Measurements from ENCODE around the gene IL4R.

IL4R gene

DNA sequence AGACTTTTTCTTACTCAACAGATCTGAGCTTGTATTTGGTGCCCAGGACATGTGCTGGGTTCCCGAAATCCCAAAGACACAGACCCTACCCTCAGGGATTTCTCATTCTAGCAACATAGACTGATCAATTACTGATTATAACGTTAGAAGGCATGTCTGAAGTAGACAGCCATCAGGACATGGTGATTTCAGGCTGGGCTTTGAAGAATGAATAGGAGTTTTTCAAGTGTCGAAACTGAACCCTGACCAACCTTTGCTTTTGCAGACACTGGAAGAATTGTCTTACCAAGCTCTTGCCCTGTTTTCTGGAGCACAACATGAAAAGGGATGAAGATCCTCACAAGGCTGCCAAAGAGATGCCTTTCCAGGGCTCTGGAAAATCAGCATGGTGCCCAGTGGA is 48.2 kb downstream of the IL4R start:
- no peak for DNase-seq (ENCODE audit: low read depth)
- TF ChIP-seq, protein P1, sequence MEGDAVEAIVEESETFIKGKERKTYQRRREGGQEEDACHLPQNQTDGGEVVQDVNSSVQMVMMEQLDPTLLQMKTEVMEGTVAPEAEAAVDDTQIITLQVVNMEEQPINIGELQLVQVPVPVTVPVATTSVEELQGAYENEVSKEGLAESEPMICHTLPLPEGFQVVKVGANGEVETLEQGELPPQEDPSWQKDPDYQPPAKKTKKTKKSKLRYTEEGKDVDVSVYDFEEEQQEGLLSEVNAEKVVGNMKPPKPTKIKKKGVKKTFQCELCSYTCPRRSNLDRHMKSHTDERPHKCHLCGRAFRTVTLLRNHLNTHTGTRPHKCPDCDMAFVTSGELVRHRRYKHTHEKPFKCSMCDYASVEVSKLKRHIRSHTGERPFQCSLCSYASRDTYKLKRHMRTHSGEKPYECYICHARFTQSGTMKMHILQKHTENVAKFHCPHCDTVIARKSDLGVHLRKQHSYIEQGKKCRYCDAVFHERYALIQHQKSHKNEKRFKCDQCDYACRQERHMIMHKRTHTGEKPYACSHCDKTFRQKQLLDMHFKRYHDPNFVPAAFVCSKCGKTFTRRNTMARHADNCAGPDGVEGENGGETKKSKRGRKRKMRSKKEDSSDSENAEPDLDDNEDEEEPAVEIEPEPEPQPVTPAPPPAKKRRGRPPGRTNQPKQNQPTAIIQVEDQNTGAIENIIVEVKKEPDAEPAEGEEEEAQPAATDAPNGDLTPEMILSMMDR (IDR thresholded peaks at IDR 0.05; ENCODE audit: low read depth, low read length, missing control alignments), result no peak

DNA sequence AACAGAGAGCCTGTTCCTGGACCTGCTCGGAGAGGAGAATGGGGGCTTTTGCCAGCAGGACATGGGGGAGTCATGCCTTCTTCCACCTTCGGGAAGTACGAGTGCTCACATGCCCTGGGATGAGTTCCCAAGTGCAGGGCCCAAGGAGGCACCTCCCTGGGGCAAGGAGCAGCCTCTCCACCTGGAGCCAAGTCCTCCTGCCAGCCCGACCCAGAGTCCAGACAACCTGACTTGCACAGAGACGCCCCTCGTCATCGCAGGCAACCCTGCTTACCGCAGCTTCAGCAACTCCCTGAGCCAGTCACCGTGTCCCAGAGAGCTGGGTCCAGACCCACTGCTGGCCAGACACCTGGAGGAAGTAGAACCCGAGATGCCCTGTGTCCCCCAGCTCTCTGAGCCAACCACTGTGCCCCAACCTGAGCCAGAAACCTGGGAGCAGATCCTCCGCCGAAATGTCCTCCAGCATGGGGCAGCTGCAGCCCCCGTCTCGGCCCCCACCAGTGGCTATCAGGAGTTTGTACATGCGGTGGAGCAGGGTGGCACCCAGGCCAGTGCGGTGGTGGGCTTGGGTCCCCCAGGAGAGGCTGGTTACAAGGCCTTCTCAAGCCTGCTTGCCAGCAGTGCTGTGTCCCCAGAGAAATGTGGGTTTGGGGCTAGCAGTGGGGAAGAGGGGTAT is 48.9 kb downstream of the IL4R start:
- H3K4me3 ChIP-seq (ENCODE audit: low read depth, low read length), result no peak overlapping the region
- DNase-seq (ENCODE audit: low read depth), result no peak
- TF ChIP-seq, protein P1 (IDR thresholded peaks at IDR 0.05; ENCODE audit: low read depth, low read length, missing control alignments), result no peak

More for the DNA sequence above, 48.2 kb downstream of the IL4R start:
- no peak overlapping the region for H3K4me3 ChIP-seq (ENCODE audit: low read depth, low read length)

DNA sequence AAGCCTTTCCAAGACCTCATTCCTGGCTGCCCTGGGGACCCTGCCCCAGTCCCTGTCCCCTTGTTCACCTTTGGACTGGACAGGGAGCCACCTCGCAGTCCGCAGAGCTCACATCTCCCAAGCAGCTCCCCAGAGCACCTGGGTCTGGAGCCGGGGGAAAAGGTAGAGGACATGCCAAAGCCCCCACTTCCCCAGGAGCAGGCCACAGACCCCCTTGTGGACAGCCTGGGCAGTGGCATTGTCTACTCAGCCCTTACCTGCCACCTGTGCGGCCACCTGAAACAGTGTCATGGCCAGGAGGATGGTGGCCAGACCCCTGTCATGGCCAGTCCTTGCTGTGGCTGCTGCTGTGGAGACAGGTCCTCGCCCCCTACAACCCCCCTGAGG is 49.5 kb downstream of the IL4R start:
- H3K4me3 ChIP-seq (ENCODE audit: low read depth, low read length), result no peak overlapping the region
- TF ChIP-seq, protein P1 (IDR thresholded peaks at IDR 0.05; ENCODE audit: low read depth, low read length, missing control alignments), result no peak
- DNase-seq (ENCODE audit: low read depth), result no peak

DNA sequence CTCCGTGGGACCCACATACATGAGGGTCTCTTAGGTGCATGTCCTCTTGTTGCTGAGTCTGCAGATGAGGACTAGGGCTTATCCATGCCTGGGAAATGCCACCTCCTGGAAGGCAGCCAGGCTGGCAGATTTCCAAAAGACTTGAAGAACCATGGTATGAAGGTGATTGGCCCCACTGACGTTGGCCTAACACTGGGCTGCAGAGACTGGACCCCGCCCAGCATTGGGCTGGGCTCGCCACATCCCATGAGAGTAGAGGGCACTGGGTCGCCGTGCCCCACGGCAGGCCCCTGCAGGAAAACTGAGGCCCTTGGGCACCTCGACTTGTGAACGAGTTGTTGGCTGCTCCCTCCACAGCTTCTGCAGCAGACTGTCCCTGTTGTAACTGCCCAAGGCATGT is 50.0 kb downstream of the IL4R start:
- DNase-seq (ENCODE audit: low read depth), result no peak
- TF ChIP-seq, protein P1 (IDR thresholded peaks at IDR 0.05; ENCODE audit: low read depth, low read length, missing control alignments), result no peak
- no peak overlapping the region for H3K4me3 ChIP-seq (ENCODE audit: low read depth, low read length)

DNA sequence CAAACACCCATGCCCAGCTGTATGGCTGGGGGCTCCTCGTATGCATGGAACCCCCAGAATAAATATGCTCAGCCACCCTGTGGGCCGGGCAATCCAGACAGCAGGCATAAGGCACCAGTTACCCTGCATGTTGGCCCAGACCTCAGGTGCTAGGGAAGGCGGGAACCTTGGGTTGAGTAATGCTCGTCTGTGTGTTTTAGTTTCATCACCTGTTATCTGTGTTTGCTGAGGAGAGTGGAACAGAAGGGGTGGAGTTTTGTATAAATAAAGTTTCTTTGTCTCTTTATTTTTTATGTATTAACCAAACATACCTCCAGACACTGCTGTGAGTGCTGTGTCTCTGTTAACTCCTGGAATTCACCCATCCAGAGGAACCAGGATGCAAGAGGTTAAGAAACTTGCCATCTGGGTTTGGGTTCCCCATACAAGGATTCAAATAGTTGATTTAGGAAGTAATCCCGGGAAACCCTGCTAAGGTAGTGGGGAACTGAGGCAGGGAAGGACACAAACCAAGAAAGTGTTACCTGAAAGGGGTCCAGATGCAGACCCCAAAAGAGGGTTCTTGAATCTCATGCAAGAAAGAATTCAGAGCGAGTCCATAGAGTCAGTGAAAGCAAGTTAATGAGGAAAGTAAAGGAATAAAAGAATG is 50.8 kb downstream of the IL4R start:
- H3K4me3 ChIP-seq (ENCODE audit: low read depth, low read length), result no peak overlapping the region
- no peak for DNase-seq (ENCODE audit: low read depth)
- TF ChIP-seq, protein P1 (IDR thresholded peaks at IDR 0.05; ENCODE audit: low read depth, low read length, missing control alignments), result no peak

DNA sequence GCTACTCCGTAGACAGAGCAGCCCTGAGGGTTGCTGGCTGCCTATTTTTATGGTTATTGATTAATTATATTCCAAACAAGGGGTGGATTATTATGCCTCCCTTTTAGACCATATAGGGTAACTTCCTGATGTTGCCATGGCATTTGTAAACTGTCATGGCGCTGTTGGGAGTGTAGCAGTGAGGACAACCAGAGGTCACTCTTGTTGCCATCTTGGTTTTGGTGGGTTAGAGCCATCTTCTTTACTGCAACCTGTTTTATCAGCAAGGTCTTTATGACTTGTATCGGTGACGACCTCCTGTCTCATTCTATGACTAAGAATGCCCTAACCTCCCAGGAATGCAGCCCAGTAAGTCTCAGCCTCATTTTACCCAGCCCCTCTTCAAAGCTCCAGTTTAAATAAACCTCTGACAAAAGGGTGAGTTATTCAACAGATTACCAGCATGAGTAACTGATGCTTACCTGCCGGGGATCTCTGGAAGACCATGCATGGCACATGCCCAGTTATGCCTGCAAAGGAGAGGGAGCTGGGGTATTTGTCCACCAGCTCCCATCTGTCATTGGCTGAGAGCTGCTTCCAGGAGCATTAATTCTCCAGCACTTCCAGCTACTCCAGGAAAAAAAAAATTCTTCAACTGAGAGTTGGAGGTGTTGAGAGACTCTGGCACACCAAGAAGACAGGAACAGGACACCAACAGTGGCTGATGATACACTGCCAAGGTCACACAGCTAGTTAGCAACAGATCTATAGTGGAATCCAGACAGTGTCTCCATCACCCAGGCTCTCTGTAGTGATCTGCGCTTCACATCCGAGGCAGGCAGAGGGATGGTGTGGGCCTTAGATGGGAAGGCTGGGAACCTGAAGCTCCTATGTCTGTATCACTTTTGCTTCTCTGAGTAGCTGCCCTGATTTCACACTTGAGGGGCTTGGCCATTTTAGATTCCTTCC is 51.6 kb downstream of the IL4R start:
- TF ChIP-seq, protein P1 (IDR thresholded peaks at IDR 0.05; ENCODE audit: low read depth, low read length, missing control alignments), result no peak
- no peak for DNase-seq (ENCODE audit: low read depth)

More for the DNA sequence above, 51.6 kb downstream of the IL4R start:
- H3K4me3 ChIP-seq (ENCODE audit: low read depth, low read length), result no peak overlapping the region
